Measurements from ENCODE around the gene SERINC4. TPM values are rescaled to one million over a fixed set of nuclear protein-coding genes. Genes with fewer than 3 reads are reported as not detected.
A peak's percentile ranks its signal among the peaks of the same experiment; 100 is the strongest.

The SERINC4 gene
- total and polyA plus RNA-seq, 8 donors, result 0.37 to 0.55 TPM; not detected in 6

DNA sequence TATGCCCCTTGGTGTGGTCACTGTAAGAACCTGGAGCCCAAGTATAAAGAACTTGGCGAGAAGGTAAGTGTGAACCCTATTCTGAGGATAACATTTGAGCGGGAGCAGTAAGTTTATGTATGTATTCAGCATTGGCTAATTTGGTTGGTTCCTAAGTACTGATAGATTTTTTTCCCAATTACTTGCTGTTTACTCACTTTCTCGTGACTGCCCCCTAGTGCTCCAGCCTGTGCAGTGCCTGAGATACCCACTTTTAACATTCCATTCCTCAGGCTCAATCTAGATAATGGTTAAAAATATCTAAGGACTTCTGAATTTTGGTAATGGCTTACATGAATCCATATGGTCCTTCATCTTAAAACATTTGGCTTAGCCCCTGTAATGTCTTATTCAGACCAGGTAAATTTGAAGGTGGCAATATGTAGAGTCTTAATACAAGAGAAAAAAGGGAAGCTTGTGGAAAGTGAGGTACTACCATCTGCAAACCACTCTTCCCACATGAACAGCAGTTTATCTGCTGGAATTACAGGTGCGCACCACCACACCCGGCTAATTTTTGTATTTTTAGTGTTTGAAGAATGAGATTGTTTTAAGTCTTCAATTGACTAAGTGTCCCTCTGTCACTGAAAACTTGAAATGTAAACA lies 30.3 kb downstream of the SERINC4 start:
- 58 to 67% (median 62%) methylated on average over 5 of the region's 5 CpGs for WGBS, 5 donors

DNA sequence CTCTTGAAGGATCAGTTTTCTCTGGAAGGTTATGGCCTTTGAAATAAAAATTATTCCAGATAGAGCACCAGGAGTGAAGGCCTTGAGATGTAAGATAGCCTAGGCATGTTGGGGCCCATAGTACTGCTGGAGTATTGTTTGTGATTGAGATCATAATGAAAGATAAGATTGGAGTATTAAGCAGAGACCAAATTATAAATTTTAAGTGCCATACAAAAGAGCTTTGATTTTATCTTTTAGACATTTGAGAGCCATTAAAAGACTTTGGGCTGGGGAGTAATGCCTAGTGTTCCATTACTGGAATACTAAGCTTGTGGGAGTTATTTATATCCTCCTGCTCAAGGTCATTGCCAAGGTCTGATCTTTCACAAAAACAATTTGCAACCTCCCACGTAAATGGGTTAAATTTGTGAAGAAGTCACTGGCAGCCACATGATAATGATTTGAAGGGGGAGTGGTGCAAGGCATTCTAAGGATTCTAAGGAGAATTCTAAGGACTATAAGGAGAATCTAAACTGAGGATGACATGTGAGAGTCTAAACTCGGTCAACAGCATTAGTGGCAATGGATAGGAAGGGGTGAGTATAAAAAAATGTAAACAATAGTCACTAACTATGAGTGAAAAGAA lies 36.1 kb downstream of the SERINC4 start:
- no peak for DNase-seq
- 65 to 87% (median 69%) methylated on average over 2 of the region's 2 CpGs for WGBS, 5 donors
- Histone ChIP-seq H3K4me3 (no peak overlapping the region), H3K4me1 (no peaks in the 10 kb centered on the region), H3K27me3 (no peaks in the 10 kb centered on the region), H3K36me3 (peaks cover 85 to 100% (median 100%) of the 10 kb centered on the region in 4 donors), H3K27ac (no peak overlapping the region), H3K9me3 (no peaks in the 10 kb centered on the region)
- intact Hi-C loops (cut with DNase I; ENCODE audit: low total_unique reads), result no loop called here
- TF ChIP-seq, protein P1, sequence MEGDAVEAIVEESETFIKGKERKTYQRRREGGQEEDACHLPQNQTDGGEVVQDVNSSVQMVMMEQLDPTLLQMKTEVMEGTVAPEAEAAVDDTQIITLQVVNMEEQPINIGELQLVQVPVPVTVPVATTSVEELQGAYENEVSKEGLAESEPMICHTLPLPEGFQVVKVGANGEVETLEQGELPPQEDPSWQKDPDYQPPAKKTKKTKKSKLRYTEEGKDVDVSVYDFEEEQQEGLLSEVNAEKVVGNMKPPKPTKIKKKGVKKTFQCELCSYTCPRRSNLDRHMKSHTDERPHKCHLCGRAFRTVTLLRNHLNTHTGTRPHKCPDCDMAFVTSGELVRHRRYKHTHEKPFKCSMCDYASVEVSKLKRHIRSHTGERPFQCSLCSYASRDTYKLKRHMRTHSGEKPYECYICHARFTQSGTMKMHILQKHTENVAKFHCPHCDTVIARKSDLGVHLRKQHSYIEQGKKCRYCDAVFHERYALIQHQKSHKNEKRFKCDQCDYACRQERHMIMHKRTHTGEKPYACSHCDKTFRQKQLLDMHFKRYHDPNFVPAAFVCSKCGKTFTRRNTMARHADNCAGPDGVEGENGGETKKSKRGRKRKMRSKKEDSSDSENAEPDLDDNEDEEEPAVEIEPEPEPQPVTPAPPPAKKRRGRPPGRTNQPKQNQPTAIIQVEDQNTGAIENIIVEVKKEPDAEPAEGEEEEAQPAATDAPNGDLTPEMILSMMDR (IDR thresholded peaks at IDR 0.05), result no peak
- TF ChIP-seq EP300 (IDR thresholded peaks at IDR 0.05), result no peak
- no peak for TF ChIP-seq POLR2AphosphoS5 (IDR thresholded peaks at IDR 0.05)
- no peak for TF ChIP-seq POLR2A (IDR thresholded peaks at IDR 0.05)

More for the DNA sequence above, 30.3 kb downstream of the SERINC4 start:
- H3K36me3 ChIP-seq, result peaks cover 68 to 99% (median 95%) of the 10 kb centered on the region in 4 donors
- no peaks in the 10 kb centered on the region for H3K27me3 ChIP-seq
- intact Hi-C loops (cut with DNase I; ENCODE audit: low total_unique reads), result no loop called here
- H3K9me3 ChIP-seq, result no peaks in the 10 kb centered on the region
- peaks cover 0 to under 1% (median 0%) of the 10 kb centered on the region in 4 donors for H3K4me1 ChIP-seq
- no peak overlapping the region for H3K4me3 ChIP-seq
- H3K27ac ChIP-seq, result no peak overlapping the region
- TF ChIP-seq EP300 (IDR thresholded peaks at IDR 0.05), result no peak
- TF ChIP-seq, protein P1 (IDR thresholded peaks at IDR 0.05), result peak in 5 of 7 experiments; percentile 35 to 78 (median 70)
- peak; percentile 54 to 81 for DNase-seq

DNA sequence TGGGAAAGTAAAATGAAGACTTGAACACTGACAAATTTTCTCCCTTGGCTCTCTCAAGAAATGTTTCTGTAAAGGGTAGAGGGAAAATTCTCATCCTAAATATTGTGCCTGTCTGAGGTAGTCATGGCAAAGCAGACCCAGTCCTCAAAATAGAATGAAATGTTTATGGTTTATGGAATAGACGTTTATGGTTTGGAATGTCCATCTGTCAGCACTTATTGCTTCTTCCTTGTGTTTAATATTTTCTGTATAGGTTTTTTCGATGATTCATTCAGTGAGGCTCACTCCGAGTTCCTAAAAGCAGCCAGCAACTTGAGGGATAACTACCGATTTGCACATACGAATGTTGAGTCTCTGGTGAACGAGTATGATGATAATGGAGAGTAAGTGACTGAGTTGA lies 37.2 kb downstream of the SERINC4 start:
- H3K9me3 ChIP-seq, result no peaks in the 10 kb centered on the region
- no peak overlapping the region for H3K27ac ChIP-seq
- intact Hi-C loops (cut with DNase I; ENCODE audit: low total_unique reads), result no loop called here
- no peaks in the 10 kb centered on the region for H3K27me3 ChIP-seq
- no peaks in the 10 kb centered on the region for H3K4me1 ChIP-seq
- TF ChIP-seq, protein P1 (IDR thresholded peaks at IDR 0.05), result no peak
- TF ChIP-seq POLR2AphosphoS5 (IDR thresholded peaks at IDR 0.05), result no peak
- TF ChIP-seq POLR2A (IDR thresholded peaks at IDR 0.05), result no peak
- no peak for TF ChIP-seq EP300 (IDR thresholded peaks at IDR 0.05)
- no peak overlapping the region for H3K4me3 ChIP-seq
- H3K36me3 ChIP-seq, result peaks cover 84 to 100% (median 100%) of the 10 kb centered on the region in 4 donors
- 64 to 85% (median 73%) methylated on average over 6 of the region's 6 CpGs for WGBS, 5 donors
- no peak for DNase-seq

GRCh38 chr15:43751885-43752284 lies 48.1 kb downstream of the SERINC4 start:
- Histone ChIP-seq H3K36me3 (peaks cover 31 to 56% (median 49%) of the 10 kb centered on the region in 4 donors), H3K27me3 (no peaks in the 10 kb centered on the region), H3K4me3 (no peak overlapping the region), H3K9me3 (no peaks in the 10 kb centered on the region), H3K27ac (no peak overlapping the region), H3K4me1 (peaks cover 27 to 66% (median 52%) of the 10 kb centered on the region in 4 donors)
- intact Hi-C loops (cut with DNase I; ENCODE audit: low total_unique reads), result no loop called here
- TF ChIP-seq POLR2A (IDR thresholded peaks at IDR 0.05), result no peak
- TF ChIP-seq POLR2AphosphoS5 (IDR thresholded peaks at IDR 0.05), result no peak
- TF ChIP-seq, protein P1 (IDR thresholded peaks at IDR 0.05), result no peak
- no peak for TF ChIP-seq EP300 (IDR thresholded peaks at IDR 0.05)
- no peak for DNase-seq
- WGBS, 5 donors, result 36 to 65% (median 52%) methylated on average over 6 of the region's 6 CpGs

Data from stomach (tissue), 9 donors.